H9 (cell line): Measurements from ENCODE around the gene ITGB8. TPM values are rescaled to one million over a fixed set of nuclear protein-coding genes. Genes with fewer than 3 reads are reported as not detected.

Source experiments
- DNase-seq: peaks from one replicate; pipeline ENCODE4 v3.0.0-alpha.2; 2017
- H2AFZ ChIP-seq: one replicate; pipeline ENCODE4 v1.6.1; 2013; ENCODE audit warnings: mild to moderate bottlenecking, low read length, control low read depth, moderate library complexity
- H2AK5ac ChIP-seq: 2 replicates; pipeline ENCODE4 v1.6.1; 2013; ENCODE audit warnings: low read length, control low read depth, mixed read lengths; ENCODE audit not compliant: insufficient read length
- H2BK120ac ChIP-seq: one replicate; pipeline ENCODE4 v1.6.1; 2013; ENCODE audit warnings: low read depth, mild to moderate bottlenecking, low read length, control low read depth, inconsistent platforms; ENCODE audit not compliant: poor library complexity, severe bottlenecking
- H2BK12ac ChIP-seq: 2 replicates; pipeline ENCODE4 v1.6.1; 2013; ENCODE audit warnings: low read length, control low read depth, mixed read lengths, low read depth; ENCODE audit not compliant: insufficient read length
- H2BK15ac ChIP-seq: 2 replicates; pipeline ENCODE4 v1.6.1; 2013; ENCODE audit warnings: low read depth, low read length, control low read depth
- H2BK20ac ChIP-seq: one replicate; pipeline ENCODE4 v1.6.1; 2013; ENCODE audit warnings: low read depth, mild to moderate bottlenecking, low read length, control low read depth, inconsistent platforms; ENCODE audit not compliant: poor library complexity, severe bottlenecking
- H2BK5ac ChIP-seq: 2 replicates; pipeline ENCODE4 v1.6.1; 2013; ENCODE audit warnings: low read length, control low read depth, mixed read lengths; ENCODE audit not compliant: insufficient read length
- H3K14ac ChIP-seq: 2 replicates; pipeline ENCODE4 v1.6.1; 2013; ENCODE audit warnings: low read length, control low read depth; ENCODE audit not compliant: insufficient read depth
- H3K18ac ChIP-seq: 2 replicates; pipeline ENCODE4 v1.6.1; 2013; ENCODE audit warnings: low read depth, mild to moderate bottlenecking, mixed read lengths, low read length, control low read depth; ENCODE audit not compliant: insufficient read length
- H3K23ac ChIP-seq: 2 replicates; pipeline ENCODE4 v1.6.1; 2013; ENCODE audit warnings: low read length, control low read depth, mixed read lengths, low read depth; ENCODE audit not compliant: insufficient read length
- H3K23me2 ChIP-seq: 2 replicates; pipeline ENCODE4 v1.6.1; 2013; ENCODE audit warnings: low read depth, mild to moderate bottlenecking, mixed read lengths, low read length, control low read depth; ENCODE audit not compliant: insufficient read length, poor library complexity, severe bottlenecking
- H3K27ac ChIP-seq: 2 replicates; pipeline ENCODE4 v1.5.1; 2013; ENCODE audit warnings: low read length, control low read depth, mixed read lengths, low read depth; ENCODE audit not compliant: insufficient read length
- H3K27me3 ChIP-seq: 2 replicates; pipeline ENCODE4 v1.6.1; 2013; ENCODE audit warnings: low read length, control low read depth, inconsistent platforms; ENCODE audit not compliant: insufficient read depth
- H3K4ac ChIP-seq: 2 replicates; pipeline ENCODE4 v1.6.1; 2013; ENCODE audit warnings: low read depth, mild to moderate bottlenecking, control low read depth, inconsistent platforms, low read length, moderate library complexity
- H3K4me1 ChIP-seq: 2 replicates; pipeline ENCODE4 v1.6.1; 2013; ENCODE audit warnings: low read length, control low read depth, inconsistent platforms; ENCODE audit not compliant: insufficient read depth
- H3K4me2 ChIP-seq: 2 replicates; pipeline ENCODE4 v1.6.1; 2013; ENCODE audit warnings: low read length, control low read depth, mixed read lengths; ENCODE audit not compliant: insufficient read length, insufficient read depth
- H3K56ac ChIP-seq: 2 replicates; pipeline ENCODE4 v1.6.1; 2013; ENCODE audit warnings: low read depth, mild to moderate bottlenecking, mixed read lengths, low read length, control low read depth; ENCODE audit not compliant: insufficient read length
- H3K79me1 ChIP-seq: 2 replicates; pipeline ENCODE4 v1.6.1; 2013; ENCODE audit warnings: low read depth, mild to moderate bottlenecking, moderate library complexity, low read length, control low read depth, inconsistent platforms; ENCODE audit not compliant: insufficient read depth, poor library complexity, severe bottlenecking
- H3K79me2 ChIP-seq: 2 replicates; pipeline ENCODE4 v1.6.1; 2013; ENCODE audit warnings: low read length, control low read depth, inconsistent platforms; ENCODE audit not compliant: insufficient read depth
- H3K9ac ChIP-seq: 2 replicates; pipeline ENCODE4 v1.6.1; 2013; ENCODE audit warnings: low read length, control low read depth, mixed read lengths; ENCODE audit not compliant: insufficient read length; ENCODE audit errors: extremely low read depth
- H3K9me3 ChIP-seq: one replicate; pipeline ENCODE4 v1.6.1; 2013; ENCODE audit warnings: low read depth, low read length, inconsistent platforms; ENCODE audit not compliant: control insufficient read depth
- H3T11ph ChIP-seq: one replicate; pipeline ENCODE4 v1.6.1; 2013; ENCODE audit warnings: mild to moderate bottlenecking, low read length, control low read depth, inconsistent platforms
- H4K20me1 ChIP-seq: one replicate; pipeline ENCODE4 v1.6.1; 2013; ENCODE audit not compliant: control insufficient read depth, insufficient read length, insufficient read depth
- H4K5ac ChIP-seq: 2 replicates; pipeline ENCODE4 v1.6.1; 2013; ENCODE audit warnings: low read depth, mild to moderate bottlenecking, mixed read lengths, low read length, control low read depth; ENCODE audit not compliant: insufficient read length
- H4K8ac ChIP-seq: replicated peaks from 2 replicates; pipeline ENCODE4 v1.6.1; 2013; ENCODE audit warnings: low read length, control low read depth, mixed read lengths, low read depth; ENCODE audit not compliant: insufficient read length
- H4K91ac ChIP-seq: 2 replicates; pipeline ENCODE4 v1.6.1; 2013; ENCODE audit warnings: low read depth, mild to moderate bottlenecking, moderate library complexity, mixed read lengths, low read length, control low read depth; ENCODE audit not compliant: insufficient read length
- H3K27ac Mint-ChIP-seq, 3 experiments: 2 replicates in 2 of 3; 3 replicates in 1 of 3; pipeline ENCODE4 v1.8.0; 2020 to 2021; ENCODE audit warnings: mixed read lengths in 3 of 3, mild to moderate bottlenecking in 1 of 3, moderate library complexity in 1 of 3
- H3K27me3 Mint-ChIP-seq: 2 replicates; pipeline ENCODE4 v1.8.0; 2021; ENCODE audit warnings: low read depth, mild to moderate bottlenecking, moderate library complexity, mixed read lengths
- H3K36me3 Mint-ChIP-seq, 3 experiments: 2 replicates in 2 of 3; 3 replicates in 1 of 3; pipeline ENCODE4 v1.8.0; 2020 to 2021; ENCODE audit warnings: low read depth in 3 of 3, mixed read lengths in 3 of 3; ENCODE audit not compliant: insufficient read depth in 1 of 3
- H3K4me1 Mint-ChIP-seq, 2 experiments: 2 replicates each; pipeline ENCODE4 v1.8.0; 2020; ENCODE audit warnings: mixed read lengths in 2 of 2
- H3K4me3 Mint-ChIP-seq, 2 experiments: 2 replicates in 1 of 2; 3 replicates in 1 of 2; pipeline ENCODE4 v1.8.0; 2020 to 2021; ENCODE audit warnings: mild to moderate bottlenecking in 2 of 2, mixed read lengths in 2 of 2, moderate library complexity in 1 of 2
- H3K9me3 Mint-ChIP-seq, 2 experiments: 2 replicates in 1 of 2; 3 replicates in 1 of 2; pipeline ENCODE4 v1.8.0; 2020; ENCODE audit warnings: mild to moderate bottlenecking in 2 of 2, mixed read lengths in 2 of 2, moderate library complexity in 1 of 2
- WGBS: extraction: QIAGEN DNeasy Blood & Tissue Kit; methylation state at CpG from one replicate; pipeline ENCODE4 v1.1.7; 2013; ENCODE audit warnings: missing lambda C conversion rate, low lambda C conversion rate, mixed read lengths; ENCODE audit not compliant: insufficient read length; ENCODE audit errors: extremely low coverage; 5-methylcytosine and 5-hydroxymethylcytosine counted together
- total RNA-seq: library from RNA; stranded (reverse); gene quantifications from 2 replicates; pipeline ENCODE4 v1.2.1, GENCODE V29; 2021
- TF ChIP-seq, protein P1 (sequence below): fragments of 200-600 bp; sonication (generic); conservative IDR thresholded peaks from 3 replicates; pipeline ENCODE4 v1.8.0; 2021; ENCODE audit warnings: antibody characterized with exemption, mild to moderate bottlenecking

ITGB8 gene
- total RNA-seq, 1 experiment from 2014 or later: 7.6 TPM

DNA sequence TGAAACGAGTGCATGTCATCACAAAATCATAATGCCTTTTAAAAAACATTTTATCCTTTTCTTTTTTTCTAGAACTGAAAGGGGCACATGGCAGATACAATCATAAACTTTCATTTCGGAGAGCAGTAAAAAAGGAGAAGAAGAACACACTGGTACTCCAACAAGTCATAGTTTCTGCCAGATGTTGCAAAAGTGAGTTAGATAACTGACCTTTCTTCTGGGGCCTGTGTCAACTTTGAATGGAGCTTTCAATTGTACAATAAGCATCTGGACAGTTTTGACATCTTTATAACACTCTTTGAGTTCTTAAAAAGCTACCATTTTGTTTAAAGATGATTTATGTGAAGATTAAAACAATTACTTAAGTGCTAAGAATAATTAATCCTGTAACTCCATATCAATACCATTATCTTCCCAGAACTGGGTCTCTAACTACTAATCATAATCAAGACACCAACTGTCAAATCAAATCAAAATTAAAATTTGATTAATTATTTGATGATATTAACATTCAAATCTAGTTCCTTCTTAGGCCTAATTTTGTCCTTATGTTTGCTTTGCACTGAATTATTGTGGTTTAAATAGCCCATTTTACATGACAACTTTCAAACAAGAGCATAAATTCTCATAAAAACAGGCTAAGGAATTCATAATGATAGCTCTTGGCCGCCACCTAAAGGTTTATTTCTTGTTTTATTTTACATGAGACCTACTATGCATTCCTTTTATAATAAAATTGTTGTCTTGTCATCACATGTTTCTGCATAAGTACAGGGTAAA lies 19.5 kb upstream of the ITGB8 start:
- H2BK12ac ChIP-seq: no peak overlapping the region
- no peak overlapping the region for H3K27ac ChIP-seq
- no peak overlapping the region for H3K18ac ChIP-seq
- H3K4me2 ChIP-seq: no peak overlapping the region
- H3K27me3 ChIP-seq: no peaks in the 10 kb centered on the region
- H3K36me3 Mint-ChIP-seq: no peaks in the 10 kb centered on the region
- H3K9me3 Mint-ChIP-seq: no peaks in the 10 kb centered on the region
- no peak overlapping the region for H3K4ac ChIP-seq
- H2BK20ac ChIP-seq: no peak overlapping the region
- no peak for DNase-seq
- no peaks in the 10 kb centered on the region for H3K27me3 Mint-ChIP-seq
- H4K91ac ChIP-seq: no peak overlapping the region
- H3K4me1 Mint-ChIP-seq: peaks cover 17 to 18% of the 10 kb centered on the region in 2 experiments
- H3K4me1 ChIP-seq: peaks cover 3% of the 10 kb centered on the region; the same call in 1 of the 2 replicates
- no CpG with 5 or more reads among the region's 3 CpGs for WGBS
- H2BK120ac ChIP-seq: no peak overlapping the region
- H3K23me2 ChIP-seq: no peaks in the 10 kb centered on the region
- no peak overlapping the region for H3K56ac ChIP-seq
- H4K20me1 ChIP-seq: no peaks in the 10 kb centered on the region
- H3K9ac ChIP-seq: no peak overlapping the region
- no peaks in the 10 kb centered on the region for H3K79me2 ChIP-seq
- H2AK5ac ChIP-seq: no peak overlapping the region
- no peak overlapping the region for H3K14ac ChIP-seq
- H4K5ac ChIP-seq: no peak overlapping the region
- H3K27ac Mint-ChIP-seq: no peak overlapping the region
- no peak overlapping the region for H2AFZ ChIP-seq
- H4K8ac ChIP-seq: no peak overlapping the region
- no peak overlapping the region for H3K4me3 Mint-ChIP-seq
- no peaks in the 10 kb centered on the region for H3K9me3 ChIP-seq
- no peak overlapping the region for H2BK15ac ChIP-seq
- H3K23ac ChIP-seq: no peak overlapping the region
- H2BK5ac ChIP-seq: no peak overlapping the region
- H3K79me1 ChIP-seq: no peaks in the 10 kb centered on the region
- TF ChIP-seq, protein P1, sequence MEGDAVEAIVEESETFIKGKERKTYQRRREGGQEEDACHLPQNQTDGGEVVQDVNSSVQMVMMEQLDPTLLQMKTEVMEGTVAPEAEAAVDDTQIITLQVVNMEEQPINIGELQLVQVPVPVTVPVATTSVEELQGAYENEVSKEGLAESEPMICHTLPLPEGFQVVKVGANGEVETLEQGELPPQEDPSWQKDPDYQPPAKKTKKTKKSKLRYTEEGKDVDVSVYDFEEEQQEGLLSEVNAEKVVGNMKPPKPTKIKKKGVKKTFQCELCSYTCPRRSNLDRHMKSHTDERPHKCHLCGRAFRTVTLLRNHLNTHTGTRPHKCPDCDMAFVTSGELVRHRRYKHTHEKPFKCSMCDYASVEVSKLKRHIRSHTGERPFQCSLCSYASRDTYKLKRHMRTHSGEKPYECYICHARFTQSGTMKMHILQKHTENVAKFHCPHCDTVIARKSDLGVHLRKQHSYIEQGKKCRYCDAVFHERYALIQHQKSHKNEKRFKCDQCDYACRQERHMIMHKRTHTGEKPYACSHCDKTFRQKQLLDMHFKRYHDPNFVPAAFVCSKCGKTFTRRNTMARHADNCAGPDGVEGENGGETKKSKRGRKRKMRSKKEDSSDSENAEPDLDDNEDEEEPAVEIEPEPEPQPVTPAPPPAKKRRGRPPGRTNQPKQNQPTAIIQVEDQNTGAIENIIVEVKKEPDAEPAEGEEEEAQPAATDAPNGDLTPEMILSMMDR: peak; percentile 65; the same call in 2 of the 3 replicates
- H3T11ph ChIP-seq: no peak overlapping the region
